ENCODE measurements around the gene PYY.

The PYY gene

DNA sequence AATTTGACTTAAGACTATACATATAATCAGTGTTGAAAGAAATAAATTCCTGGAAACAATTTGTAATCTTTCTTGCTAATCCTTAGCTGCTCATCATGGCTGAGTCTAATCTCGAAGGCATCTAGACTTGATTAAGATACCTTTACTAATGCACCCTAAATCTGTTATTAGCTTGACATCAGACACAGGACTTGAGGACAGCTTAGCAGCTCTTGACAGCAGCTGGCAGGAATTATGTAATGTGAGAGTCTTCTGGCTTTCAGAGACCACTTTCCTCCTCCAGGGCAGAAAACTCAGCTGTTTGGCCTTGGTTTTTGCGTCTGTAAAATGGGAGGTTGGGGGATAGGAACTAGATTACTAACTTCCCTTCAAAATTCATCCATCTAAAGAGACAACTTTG is 39.3 kb downstream of the PYY start:
- no peak for DNase-seq (ENCODE audit: low spot score)

GRCh38 chr17:43913584-43913983 is 40.2 kb downstream of the PYY start:
- no peak for DNase-seq (ENCODE audit: low spot score)

- no peak for DNase-seq (ENCODE audit: low spot score)
These were observed 41.0 kb downstream of the PYY start for GRCh38 chr17:43912635-43913304.

- no peak for DNase-seq (ENCODE audit: low spot score)
These were observed 41.8 kb downstream of the PYY start for GRCh38 chr17:43911904-43912303.

GRCh38 chr17:43909537-43910231 is 44.1 kb downstream of the PYY start:
- no peak for DNase-seq (ENCODE audit: low spot score)

DNA sequence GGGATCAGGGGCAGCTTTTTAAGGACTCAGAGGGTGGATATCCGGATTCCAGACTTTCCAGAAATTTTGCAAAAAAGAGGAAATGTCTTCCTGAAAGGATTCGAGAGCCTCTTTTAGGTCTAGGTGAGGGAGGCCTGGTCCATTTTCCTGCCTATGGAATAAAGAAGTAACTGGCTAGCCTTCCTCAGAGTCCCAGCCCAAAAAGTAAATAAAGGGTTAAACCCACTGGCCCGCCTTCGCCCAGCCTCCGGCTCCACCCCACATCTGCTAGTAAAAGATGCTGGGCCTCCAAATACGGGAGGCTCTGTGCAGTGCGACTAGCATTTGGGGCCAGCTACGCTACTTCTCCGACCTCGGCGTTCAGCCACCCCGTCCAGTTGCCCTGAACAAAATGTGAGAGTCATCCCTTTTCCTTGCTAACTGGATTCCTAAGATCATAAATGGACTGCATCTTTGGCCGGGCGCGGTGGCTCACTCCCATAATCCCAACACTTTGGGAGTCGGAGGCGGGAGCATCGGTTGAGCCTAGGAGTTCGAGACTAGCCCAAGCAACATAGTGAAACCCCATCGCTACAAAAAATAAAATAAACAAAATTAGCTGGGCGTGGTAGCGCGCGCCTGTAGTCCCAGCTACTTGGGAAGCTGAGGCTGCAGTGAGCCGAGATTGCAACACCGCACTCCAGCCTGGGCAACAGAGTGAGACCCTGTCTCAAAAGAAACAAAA is 45.6 kb downstream of the PYY start:
- no peak for DNase-seq (ENCODE audit: low spot score)

- peak; percentile 23 for DNase-seq (ENCODE audit: low spot score)
These were observed 46.2 kb downstream of the PYY start, which contains the start of gene MPP2 for GRCh38 chr17:43907425-43907981. Gene MPP2, minus strand, starts transcription at chr17:43907536. Its CDS starts 3,076 bp downstream, at chr17:43904460.

- no peak for DNase-seq (ENCODE audit: low spot score)
These were observed 46.8 kb downstream of the PYY start for GRCh38 chr17:43906951-43907424.

DNA sequence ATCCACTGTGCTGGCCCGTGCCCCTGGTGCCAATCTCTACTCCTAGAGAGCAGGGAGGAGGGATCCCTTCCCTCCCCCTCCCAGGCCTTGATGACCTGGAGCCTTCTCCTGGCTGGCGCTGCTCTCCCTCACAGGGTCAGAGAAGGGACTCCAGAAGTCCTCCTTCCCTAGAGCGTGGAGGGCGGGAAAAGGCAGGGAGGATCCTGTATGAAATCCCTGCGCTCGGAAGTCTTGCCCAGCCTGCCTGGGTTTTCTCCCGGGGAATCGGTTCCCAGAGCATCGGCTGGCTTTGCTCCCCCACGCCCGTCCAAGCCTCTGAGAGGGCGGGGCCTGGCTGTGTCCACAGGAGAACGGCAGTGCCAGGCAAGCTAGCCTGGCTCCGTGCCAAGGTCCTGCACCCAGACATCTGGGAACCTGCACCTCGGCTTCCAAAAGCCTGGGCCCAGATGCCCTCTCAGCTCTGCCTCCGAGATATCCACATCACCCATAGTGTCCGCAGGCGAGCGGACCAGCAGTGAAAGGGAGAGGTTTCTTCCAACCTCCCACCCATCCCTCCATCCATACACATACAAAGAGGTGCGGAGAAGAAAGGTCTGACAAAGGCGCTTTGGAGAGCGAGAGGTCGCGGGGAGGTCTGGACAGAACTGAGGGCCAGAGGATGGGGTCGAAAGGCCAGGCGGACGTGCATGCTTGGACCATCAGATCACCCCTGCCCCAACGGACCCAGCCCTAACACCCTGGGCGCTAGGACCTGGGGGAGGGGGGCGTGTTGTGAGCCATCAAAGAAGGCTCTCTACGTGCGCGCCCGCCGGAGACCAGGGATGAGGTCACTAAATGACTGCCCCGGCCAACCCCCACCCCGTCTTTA is 47.5 kb downstream of the PYY start:
- DNase-seq (ENCODE audit: low spot score): peak; percentile 48

DNA sequence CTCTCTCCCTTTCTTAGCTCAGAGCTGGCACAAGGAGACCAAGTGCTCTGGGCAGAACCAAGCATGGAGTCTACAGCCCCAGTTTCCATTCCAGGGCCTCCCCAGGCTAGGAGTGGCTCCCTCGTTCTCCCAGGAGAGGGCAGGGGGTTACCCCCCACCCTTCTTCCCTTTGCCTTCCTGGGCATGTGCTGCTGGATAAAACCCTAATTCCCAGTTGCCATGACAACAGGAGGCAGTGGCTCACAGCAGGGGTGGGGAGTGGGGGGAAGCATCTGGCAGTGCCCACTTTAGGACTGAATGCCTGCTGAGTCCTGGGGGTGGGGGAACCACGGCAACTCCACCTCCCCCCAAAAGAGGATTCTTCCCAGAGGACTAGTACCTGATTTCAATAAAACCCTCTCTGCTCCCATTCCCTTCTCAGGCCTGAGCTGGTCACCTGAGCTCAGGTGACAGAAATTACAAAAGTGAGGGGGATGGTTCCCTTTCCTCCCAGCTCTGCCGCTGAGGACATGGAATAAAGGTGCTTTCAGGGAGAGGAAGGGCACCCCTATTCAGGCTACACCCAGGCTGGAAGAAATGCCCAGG is 48.2 kb downstream of the PYY start:
- DNase-seq (ENCODE audit: low spot score): no peak
